Hepatocyte (in vitro differentiated cells): Measurements from ENCODE around the gene CABP2. TPM values are rescaled to one million over a fixed set of nuclear protein-coding genes. Genes with fewer than 3 reads are reported as not detected.

ENCODE experiments used
- DNase-seq: peaks from one replicate; pipeline ENCODE4 v3.0.0-alpha.2; 2016; ENCODE audit warnings: low spot score
- H2AFZ ChIP-seq: fragments of 200-600 bp; sonication (generic); 2 replicates; pipeline ENCODE4 v1.6.0; 2016; ENCODE audit warnings: antibody characterized with exemption, mild to moderate bottlenecking
- H3K27ac ChIP-seq: fragments of 200-600 bp; sonication (generic); 2 replicates; pipeline ENCODE4 v1.5.1; 2016; ENCODE audit warnings: mild to moderate bottlenecking
- H3K27me3 ChIP-seq: fragments of 200-600 bp; sonication (generic); 2 replicates; pipeline ENCODE4 v1.6.1; 2016
- H3K36me3 ChIP-seq: fragments of 200-600 bp; sonication (generic); replicated peaks from 2 replicates; pipeline ENCODE4 v1.5.1; 2016; ENCODE audit warnings: low read depth; ENCODE audit not compliant: insufficient read depth
- H3K4me1 ChIP-seq: fragments of 200-600 bp; sonication (generic); 2 replicates; pipeline ENCODE4 v1.5.1; 2016; ENCODE audit warnings: mild to moderate bottlenecking, moderate library complexity; ENCODE audit not compliant: insufficient read depth
- H3K4me2 ChIP-seq: fragments of 200-600 bp; sonication (generic); 2 replicates; pipeline ENCODE4 v1.6.0; 2016
- H3K4me3 ChIP-seq: fragments of 200-600 bp; sonication (generic); 2 replicates; pipeline ENCODE4 v1.5.1; 2016; ENCODE audit warnings: mild to moderate bottlenecking
- H3K79me2 ChIP-seq: fragments of 200-600 bp; sonication (generic); 2 replicates; pipeline ENCODE4 v1.6.0; 2017; ENCODE audit warnings: mild to moderate bottlenecking
- H3K9me2 ChIP-seq: fragments of 200-600 bp; sonication (generic); replicated peaks from 2 replicates; pipeline ENCODE4 v1.6.0; 2017; ENCODE audit warnings: mild to moderate bottlenecking; ENCODE audit not compliant: insufficient read depth
- H3K9me3 ChIP-seq: fragments of 200-600 bp; sonication (generic); 2 replicates; pipeline ENCODE4 v1.5.1; 2016; ENCODE audit warnings: low read depth, mild to moderate bottlenecking
- H4K20me1 ChIP-seq: fragments of 200-600 bp; sonication (generic); 2 replicates; pipeline ENCODE4 v1.6.0; 2016; ENCODE audit warnings: mild to moderate bottlenecking; ENCODE audit not compliant: insufficient read depth, poor library complexity, severe bottlenecking
- CTCF ChIP-seq: fragments of 200-600 bp; sonication (generic); IDR thresholded peaks from 2 replicates; pipeline ENCODE4 v1.5.1; 2016; ENCODE audit warnings: antibody characterized with exemption, mild to moderate bottlenecking; ENCODE audit not compliant: poor library complexity
- EZH2 ChIP-seq: fragments of 200-600 bp; sonication (generic); IDR thresholded peaks from 2 replicates; pipeline ENCODE4 v1.6.1; 2016; ENCODE audit warnings: antibody characterized with exemption, mild to moderate bottlenecking, borderline replicate concordance
- EZH2phosphoT487 ChIP-seq: fragments of 200-600 bp; sonication (generic); IDR thresholded peaks from one replicate; pipeline ENCODE4 v1.6.1; 2018; ENCODE audit warnings: antibody characterized with exemption, mild to moderate bottlenecking, low read depth, moderate library complexity; ENCODE audit not compliant: unreplicated experiment, severe bottlenecking
- WGBS: methylation state at CpG from one replicate; pipeline ENCODE4 v1.1.6; 2016; ENCODE audit warnings: low lambda C conversion rate; ENCODE audit errors: missing lambda C conversion rate; 5-methylcytosine and 5-hydroxymethylcytosine counted together
- polyA plus RNA-seq: library from polyadenylated mRNA; unstranded; fragments of >200 nt; fragmentation: Nextera tagmentation; extraction: Ambion mirVana; gene quantifications from 2 replicates; pipeline ENCODE4 v1.2.1, GENCODE V29; 2016
- total RNA-seq: library from RNA; depleted of rRNA; stranded (reverse); fragments of >200 nt; gene quantifications from 2 replicates; pipeline ENCODE4 v1.2.3, GENCODE V29; 2014

The CABP2 gene
- total RNA-seq (not detected in 2 replicates), polyA plus RNA-seq (not detected in 2 replicates)

- no peaks in the 10 kb centered on the region for H3K4me1 ChIP-seq
- no peaks in the 10 kb centered on the region for H3K79me2 ChIP-seq
- no peaks in the 10 kb centered on the region for H3K9me2 ChIP-seq
- WGBS, result 82% methylated on average over 14 of the region's 23 CpGs
- DNase-seq, result no peak
- TF ChIP-seq CTCF (no peak), EZH2phosphoT487 (no peak), EZH2 (no peak)
- H3K36me3 ChIP-seq, result no peaks in the 10 kb centered on the region
- no peak within 1 kb of the TSS for H3K4me2 ChIP-seq
- H4K20me1 ChIP-seq, result no peaks in the 10 kb centered on the region
- no peaks in the 10 kb centered on the region for H3K9me3 ChIP-seq
- H2AFZ ChIP-seq, result no peak within 1 kb of the TSS
- no peaks in the 10 kb centered on the region for H3K27me3 ChIP-seq
- H3K4me3 ChIP-seq, result no peak within 1 kb of the TSS
- no peak within 1 kb of the TSS for H3K27ac ChIP-seq
Observed at GRCh38 chr11:67522844-67523555, at the start of gene CABP2. Gene CABP2, minus strand, starts transcription at chr11:67523446. Its CDS starts 120 bp downstream, at chr11:67523326.

GRCh38 chr11:67572747-67573419 is 49.6 kb upstream of the CABP2 start:
- peak; percentile 84 for DNase-seq
- H3K9me3 ChIP-seq, result no peaks in the 10 kb centered on the region
- H3K4me3 ChIP-seq, result no peak overlapping the region
- no peaks in the 10 kb centered on the region for H3K4me1 ChIP-seq
- no peaks in the 10 kb centered on the region for H4K20me1 ChIP-seq
- no peak overlapping the region for H3K4me2 ChIP-seq
- H3K36me3 ChIP-seq, result no peaks in the 10 kb centered on the region
- 51% methylated on average over 21 of the region's 21 CpGs for WGBS
- H3K79me2 ChIP-seq, result no peaks in the 10 kb centered on the region
- H3K27me3 ChIP-seq, result no peaks in the 10 kb centered on the region
- H2AFZ ChIP-seq, result no peak overlapping the region
- no peaks in the 10 kb centered on the region for H3K9me2 ChIP-seq
- TF ChIP-seq EZH2phosphoT487 (no peak), EZH2 (no peak), CTCF (peak; percentile 76)
- H3K27ac ChIP-seq, result peak overlapping the region; percentile 60

DNA sequence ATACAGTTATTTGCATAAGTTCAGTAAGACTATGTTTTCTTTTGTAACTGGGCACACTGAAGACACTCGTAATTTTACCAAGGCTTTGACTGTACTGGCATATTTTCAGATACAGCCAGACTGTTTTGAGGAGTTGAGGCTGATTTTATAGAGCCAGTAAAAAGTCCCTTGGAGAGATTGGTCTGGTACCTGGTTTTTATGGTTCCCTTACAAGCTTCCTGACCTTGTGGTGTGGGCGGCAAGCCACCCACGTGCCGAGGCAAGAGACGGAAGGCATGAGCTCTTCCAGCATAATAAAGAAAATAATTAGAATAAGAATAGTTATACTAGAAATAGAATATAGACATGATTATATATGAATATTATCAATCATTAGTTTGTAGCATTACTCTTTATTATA is 49.1 kb upstream of the CABP2 start:
- Histone ChIP-seq H3K4me3 (no peak overlapping the region), H3K36me3 (no peaks in the 10 kb centered on the region), H3K79me2 (no peaks in the 10 kb centered on the region), H3K27me3 (no peaks in the 10 kb centered on the region), H2AFZ (no peak overlapping the region), H3K27ac (peak overlapping the region; percentile 60), H4K20me1 (no peaks in the 10 kb centered on the region), H3K4me2 (no peak overlapping the region), H3K4me1 (no peaks in the 10 kb centered on the region), H3K9me3 (no peaks in the 10 kb centered on the region), H3K9me2 (no peaks in the 10 kb centered on the region)
- no peak for DNase-seq
- WGBS, result 38% methylated on average over 5 of the region's 5 CpGs
- TF ChIP-seq EZH2 (no peak), EZH2phosphoT487 (no peak), CTCF (no peak)
